GM11168 (cell line): ENCODE measurements around the gene KIF26B.

Experiments
- in situ Hi-C: fragments of 300-500 bp; cut with MboI; formaldehyde crosslinking; loops from one replicate; pipeline ENCODE4 v1.12.0; 2022; ENCODE audit warnings: low sequenced_read_pairs; ENCODE audit not compliant: unreplicated experiment

KIF26B gene

DNA sequence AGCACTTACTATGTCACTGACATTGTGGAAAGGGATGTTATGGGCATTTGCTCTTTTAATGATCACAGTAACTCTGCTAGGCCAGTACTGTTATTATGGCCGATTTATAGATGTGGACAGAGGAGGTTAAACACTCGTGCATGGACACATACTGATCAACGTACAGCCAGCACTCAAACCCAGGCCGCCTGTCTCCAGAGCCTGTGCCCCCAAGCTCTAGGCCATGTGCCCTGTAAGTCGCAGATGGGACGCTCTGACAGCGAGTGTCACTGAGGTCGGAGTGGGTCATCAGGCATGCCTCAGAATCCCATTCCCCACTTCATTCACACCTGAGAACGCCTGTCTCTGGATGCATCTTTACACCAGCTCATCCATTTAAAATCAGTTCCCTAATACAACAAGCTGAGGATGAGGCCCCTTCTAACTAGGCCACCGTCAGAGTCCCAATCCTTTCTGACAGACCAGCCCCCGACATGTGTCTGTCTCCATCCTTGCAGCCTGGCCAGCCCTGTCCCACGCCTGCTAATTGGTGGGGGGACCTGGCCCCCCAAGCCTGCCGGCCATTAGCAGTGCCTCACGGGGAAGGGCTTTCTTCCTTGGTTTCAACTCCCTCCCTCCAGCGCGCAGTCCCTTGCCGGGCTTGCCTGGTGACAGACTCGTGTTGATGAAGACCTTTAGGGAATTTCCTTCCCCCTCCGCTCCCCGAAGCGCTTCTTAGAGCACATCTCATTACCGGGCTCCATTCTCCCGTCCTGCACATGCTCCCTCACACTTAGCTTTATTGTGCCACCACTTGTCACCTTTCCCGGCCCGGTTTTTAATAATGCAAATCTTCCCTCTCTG lies 436.8 kb downstream of the KIF26B start:
- in situ Hi-C loops: no loop called here

DNA sequence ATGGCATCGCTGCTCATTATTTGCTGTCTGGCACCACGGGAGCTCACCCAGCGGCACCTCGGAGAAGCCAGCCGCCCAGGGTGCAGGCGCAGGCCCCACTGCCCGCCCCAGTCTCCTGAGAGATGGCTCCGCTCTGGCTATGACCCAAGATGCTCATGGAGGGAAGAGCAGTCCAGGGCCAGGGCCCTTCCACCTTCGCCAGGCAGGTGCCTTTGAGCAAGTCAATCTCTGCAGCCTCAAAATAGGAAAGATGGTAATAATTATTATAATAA lies 437.3 kb downstream of the KIF26B start:
- in situ Hi-C loops: no loop called here

DNA sequence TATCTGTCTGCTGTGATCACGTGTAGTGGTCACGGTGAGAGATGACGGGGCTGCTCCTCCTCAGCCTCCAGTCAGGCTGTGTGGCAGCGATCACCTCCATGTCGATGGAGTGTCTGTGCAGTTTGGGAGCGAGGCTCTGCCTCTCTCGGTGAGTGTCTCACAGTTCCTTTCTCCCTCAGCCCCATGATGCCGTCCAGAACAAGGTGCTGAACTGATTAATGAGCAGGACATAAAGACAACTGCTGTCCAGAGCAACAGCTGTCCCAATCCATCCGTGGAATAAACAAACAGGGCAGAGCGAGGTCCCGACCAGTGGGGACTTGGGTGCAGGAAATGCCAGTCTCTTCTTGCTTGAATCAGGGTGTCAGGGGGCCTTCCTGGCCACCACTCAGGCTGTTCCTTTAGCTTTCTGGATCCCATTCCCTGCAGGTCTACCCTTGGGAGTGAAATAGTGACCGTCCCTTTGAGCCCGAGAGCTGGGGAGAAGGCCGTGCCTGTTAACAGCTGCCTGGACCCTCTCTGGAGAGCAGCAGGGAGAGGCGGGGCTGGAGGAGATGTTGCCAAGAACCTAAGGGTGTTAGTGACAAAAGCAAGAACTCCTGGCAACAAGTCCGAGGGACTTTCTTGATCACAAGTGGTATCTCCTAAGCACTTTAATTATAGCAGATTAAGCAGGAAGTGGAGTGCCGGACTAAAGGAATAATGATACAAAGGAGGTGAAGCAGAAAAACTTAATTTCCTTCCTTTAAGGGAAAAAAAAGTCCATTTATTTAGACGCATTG lies 443.9 kb downstream of the KIF26B start:
- in situ Hi-C loops: no loop called here

DNA sequence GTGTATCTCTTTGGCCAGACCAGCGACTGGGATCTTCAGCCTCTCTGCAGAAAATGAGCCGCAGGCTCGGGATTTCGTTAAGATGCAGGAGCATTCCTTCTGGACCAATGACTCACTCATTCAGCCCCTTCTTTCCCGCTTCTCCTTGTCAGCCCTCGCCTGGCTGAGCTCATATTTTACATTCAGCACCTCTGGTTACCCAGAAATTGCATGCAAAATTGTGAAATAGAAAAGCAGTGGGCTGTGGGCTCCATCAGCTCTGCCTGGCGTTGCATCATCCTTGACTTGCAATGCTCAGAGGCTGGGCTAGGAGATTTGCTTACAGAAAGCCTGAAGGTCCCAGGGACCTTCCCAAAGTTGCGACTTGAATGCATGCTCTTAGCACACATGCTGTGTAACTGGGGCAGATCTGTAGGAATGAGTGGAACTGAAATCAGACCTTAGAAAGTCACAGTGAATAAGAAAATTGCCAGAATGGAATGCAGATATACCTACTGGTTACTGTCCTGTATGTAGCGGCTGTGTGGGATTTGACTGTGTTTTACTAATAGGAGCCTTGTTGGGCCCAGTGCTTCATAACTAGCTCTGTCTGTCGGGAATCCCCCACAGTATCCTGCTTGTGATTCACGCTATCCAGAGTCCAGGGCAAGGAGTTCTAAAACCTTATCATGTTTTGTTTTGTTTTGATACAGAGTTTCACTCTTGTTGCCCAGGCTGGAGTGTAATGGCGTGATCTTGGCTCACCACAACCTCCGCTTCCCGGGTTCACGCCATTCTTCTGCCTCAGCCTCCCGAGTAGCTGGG lies 444.8 kb downstream of the KIF26B start:
- in situ Hi-C loops: no loop called here

DNA sequence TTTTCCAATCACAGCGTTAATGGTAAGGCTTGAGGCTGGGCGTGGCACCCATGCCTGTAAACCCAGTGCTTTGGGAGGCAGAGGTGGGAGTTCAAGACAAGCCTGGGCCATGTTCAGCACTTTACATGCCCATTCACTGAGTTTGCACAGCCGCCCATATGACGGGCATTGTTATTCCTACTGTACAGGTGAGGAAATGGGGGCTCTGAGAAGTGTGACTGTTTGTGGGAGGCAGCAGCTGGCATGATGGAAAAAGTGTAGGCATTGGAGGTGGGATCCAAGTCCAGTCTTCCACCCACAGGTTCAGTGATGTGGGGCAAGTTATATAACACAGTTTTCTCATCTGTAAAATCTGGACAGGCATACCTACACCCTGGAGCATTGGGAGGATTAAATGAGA lies 445.9 kb downstream of the KIF26B start:
- in situ Hi-C loops: no loop called here

DNA sequence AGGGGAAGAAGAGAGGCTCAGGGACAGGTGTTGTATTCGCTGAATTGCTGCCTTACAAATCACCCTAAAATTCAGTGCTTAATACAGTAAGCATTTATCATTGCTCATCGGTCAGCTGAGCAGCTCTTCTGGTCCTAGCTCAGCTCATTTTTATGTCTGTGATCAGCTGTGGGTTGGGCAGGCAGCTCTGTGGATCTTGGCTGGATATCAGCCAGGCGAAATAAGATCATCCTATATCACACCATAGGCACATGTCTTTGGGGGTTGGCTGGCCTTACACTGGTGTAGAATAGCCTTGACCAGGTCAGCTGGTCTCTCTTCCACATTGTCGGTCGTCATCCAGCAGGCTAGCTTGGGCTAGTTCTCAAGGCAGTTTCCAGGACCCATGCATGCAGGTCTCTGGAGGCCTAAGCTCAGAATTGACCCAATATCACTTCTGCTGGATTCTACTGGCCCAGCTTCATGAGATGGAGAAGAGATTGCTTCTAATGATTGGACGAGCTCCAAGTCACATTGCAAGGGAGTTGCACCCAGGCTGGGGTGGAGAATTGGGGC lies 448.6 kb downstream of the KIF26B start:
- in situ Hi-C loops: no loop called here

DNA sequence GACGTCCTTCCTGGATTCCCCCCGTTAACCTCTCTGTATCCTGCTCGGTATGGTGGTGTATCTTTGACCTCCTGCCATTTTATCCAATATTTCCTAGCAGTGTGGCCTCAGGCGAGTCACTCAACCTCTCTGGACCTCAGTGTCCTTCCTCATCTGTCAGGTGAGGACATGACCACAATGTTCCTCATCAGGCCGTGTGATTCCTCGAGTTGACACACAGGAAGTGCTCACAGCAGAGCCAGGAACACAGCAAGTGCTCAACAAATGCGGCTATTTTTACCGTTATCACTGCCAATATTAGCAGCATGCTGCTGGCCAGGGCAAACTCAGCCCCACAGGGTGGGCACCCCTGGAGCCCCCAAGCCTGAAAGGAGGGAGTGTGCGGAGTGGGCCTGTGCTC lies 450.2 kb downstream of the KIF26B start:
- in situ Hi-C loops: no loop called here

DNA sequence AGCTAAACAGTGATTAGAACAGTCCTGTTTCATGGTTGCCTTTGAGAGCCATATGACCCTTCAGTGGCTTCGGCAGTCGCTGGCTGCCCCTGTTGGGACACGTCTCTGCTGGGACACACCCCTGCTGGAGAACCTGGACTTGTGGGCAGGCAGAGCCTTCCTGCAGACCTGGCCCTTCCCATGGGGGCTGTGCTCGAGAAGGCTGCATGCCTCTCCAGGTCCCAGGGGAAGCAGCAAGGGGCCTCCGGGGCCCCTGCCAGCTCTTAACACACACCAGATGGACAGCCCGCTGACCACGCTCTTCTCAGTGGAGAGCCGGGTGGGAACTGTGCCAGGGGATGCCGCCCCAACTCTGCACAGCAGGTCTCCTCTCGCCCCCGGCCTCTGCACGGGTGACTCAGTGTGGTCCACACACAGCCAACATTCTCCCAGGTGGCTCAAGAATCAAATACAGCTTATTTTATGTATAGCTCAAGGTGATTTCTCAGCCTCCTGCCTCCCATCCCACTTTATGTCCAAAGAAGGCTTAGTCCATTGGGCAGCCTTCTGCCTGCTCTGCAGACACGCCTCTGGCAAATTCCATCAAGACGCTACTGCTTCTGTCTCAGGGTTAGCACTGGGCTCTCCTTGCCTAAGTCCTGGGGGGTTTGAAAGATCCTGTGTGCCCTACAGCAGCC lies 450.8 kb downstream of the KIF26B start:
- in situ Hi-C loops: no loop called here

DNA sequence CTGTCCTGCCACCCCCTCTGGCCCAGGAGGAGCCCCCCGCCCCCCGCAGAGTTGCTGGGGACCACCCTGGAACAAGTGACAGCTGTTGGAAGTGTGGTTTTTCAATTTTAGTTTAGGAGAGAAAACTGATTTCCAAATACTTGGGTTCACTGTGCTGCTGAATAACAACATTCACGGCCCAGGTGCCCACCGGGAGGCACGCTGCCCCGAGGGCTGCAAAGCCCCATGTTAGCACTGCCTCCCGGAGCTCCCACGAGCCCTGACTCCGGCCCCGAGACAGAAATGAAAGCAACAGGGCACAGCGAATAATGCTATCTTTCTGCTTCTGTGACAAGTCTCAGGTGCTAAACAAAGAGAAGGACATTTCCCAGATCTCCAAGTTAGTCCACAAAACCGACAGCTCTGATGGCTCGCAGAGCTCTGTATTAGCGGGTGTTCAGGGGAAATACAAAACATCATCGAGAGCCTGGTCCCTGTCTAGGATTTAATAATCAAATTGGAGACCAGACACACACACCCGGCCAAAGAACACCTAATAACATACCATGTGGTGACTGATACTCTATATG lies 451.5 kb downstream of the KIF26B start:
- in situ Hi-C loops: no loop called here

DNA sequence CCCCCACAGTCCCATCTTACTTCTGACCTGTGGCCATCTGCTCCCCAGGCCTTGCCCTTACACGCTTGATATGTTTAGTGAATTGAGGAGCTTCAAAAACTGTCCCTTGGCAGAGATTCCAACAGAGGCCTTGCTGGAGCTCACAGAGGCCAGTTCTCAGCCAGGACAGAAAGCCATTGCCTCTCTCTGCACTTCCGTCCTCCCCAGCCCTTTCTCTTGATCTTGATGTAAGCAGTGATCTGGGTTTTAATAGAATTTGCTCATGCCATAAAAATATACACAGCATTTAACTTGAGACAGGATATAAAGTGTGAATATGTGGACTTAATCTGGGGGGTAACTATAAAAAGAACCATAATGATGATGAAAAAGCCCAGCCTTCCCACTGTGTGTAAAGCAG lies 453.5 kb downstream of the KIF26B start:
- in situ Hi-C loops: no loop called here

DNA sequence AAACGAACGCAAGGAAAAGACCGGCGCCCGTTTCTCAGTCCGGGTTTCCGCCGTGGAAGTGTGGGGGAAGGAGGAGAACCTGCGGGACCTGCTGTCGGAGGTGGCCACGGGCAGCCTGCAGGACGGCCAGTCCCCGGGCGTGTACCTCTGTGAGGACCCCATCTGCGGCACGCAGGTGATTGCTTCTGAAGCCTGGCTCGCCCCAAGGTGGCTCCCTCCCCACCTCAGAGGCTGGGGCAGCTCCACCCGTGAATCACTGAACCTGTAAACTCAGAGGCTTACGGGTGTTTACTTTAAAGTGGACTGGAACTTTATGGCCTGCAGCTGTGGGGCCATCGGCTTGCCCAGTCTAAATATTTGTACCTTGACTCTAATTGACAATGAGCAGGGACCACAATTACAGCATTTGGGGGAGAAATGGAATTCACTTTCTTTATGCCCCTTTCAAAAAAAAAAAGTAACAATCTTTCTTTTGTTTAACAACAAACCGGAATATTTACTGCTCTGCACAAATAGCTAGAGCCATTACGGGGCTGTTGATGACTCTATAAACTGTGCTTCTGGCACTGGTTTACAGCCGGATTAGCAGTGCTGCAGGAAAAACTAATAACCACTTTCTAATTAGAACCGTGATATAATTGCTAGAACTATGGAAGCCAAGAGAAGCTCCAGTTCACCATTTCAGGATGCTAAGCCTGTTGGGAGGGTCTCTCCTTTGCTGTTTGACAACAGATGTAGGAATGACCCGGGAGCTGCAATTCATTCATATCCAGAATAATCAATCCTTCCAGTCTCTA lies 454.8 kb downstream of the KIF26B start:
- in situ Hi-C loops: no loop called here

DNA sequence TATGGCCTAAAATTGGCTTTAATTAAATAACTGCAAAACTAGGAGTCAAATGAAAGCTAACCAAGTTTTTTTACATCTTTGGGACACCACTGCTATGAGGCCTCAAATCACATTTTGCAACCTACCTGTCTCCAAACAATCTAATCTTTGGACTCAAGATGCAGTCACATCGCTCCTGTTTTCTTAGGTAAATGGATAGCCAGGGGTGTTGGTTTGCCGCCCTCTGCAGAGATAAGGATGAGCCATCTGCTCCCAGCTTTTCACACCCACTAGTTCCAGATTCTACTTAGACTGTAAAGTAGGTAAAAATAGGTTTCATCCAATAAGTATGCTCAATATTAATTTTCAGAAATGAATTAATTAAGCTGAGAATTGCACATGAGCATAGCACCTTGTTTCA lies 456.5 kb downstream of the KIF26B start:
- in situ Hi-C loops: no loop called here

DNA sequence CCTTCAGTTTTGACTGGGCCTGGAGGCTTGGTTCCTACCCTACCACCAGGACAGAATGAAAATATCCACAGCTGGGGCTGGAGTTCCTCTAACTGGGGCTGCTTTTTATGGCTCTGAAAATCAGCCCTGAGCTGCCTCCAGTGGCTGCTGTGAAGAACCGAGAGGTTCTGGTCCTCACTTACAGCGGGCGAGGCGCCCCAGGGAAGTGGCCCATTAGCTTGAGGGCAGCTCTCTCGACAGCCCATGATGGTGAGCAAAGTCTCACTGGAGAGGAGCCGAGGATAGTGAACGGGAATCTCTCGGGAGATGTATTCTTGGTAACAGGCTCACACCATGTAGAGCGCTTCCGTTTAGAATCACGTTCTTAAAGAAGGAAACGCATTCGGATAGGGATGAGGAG lies 459.7 kb downstream of the KIF26B start:
- in situ Hi-C loops: no loop called here

DNA sequence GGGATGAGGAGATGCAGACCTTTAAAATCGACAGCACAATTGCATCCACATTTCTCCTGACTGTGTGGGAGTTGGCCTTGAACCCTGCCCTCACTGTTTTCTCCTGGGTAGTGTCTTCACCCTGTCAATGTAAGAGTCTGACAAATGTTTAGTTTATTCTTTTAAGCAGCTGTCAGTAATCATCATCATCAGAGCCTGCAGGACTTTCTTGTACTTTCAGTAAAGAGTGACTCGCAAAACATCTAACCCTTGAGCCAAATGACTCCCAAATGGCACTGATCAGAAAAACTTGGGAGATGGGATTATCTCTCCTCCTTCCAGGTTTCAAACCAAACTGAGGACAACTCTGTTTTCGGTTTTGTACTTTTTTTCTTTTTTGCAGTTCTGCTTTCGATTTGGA lies 460.2 kb downstream of the KIF26B start:
- in situ Hi-C loops: no loop called here

DNA sequence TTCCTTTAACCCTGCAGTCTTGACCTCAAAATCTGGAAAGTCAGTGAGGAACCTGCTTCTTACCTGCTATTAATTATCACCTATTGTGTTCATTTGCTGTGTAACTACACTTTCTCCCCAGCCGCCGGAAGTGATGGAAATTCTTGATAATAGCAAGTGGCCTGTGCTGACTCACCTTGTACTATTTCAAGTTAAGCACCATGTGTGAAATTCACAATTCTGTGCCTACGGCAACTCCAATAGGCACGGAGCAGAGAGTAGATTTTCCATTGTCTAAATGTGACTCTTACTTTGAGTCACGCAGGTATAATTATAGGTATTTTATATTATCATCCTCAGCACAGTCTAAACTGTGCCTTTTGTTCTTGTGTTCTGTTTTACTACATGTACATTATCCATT lies 466.8 kb downstream of the KIF26B start:
- in situ Hi-C loops: no loop called here

DNA sequence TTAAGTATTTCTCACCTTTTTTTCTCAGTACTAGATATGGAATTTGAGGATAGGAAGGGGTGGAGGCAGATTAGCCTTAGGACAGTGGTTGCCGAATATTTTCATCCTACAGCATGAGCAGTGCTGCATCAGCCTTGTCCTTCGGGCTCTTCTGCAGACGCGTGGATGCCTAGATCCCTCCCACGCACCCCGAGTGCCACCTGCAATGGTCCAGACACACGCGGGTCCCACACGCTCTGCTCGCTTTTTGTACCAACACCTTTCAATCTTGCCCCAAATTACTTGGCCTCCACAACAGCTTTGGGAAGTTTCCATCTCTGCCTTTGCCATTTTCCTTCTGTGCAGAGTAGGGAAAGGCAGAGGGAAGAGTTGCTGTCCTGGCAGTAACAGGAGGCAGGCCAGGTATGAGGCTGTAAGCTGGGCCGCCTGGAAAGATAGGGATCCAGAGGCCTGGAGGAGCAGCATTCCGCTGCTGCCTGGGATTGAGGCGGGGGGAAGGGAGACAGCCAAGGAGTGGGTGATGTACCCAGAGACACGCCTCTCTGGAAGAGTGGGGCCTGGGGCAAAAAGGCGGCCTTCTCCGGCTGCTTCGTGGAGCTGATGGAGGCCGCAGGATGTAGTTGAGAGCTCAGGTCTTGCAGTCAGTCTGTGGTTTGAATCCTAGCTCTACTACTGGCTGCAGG lies 467.7 kb downstream of the KIF26B start:
- in situ Hi-C loops: no loop called here

DNA sequence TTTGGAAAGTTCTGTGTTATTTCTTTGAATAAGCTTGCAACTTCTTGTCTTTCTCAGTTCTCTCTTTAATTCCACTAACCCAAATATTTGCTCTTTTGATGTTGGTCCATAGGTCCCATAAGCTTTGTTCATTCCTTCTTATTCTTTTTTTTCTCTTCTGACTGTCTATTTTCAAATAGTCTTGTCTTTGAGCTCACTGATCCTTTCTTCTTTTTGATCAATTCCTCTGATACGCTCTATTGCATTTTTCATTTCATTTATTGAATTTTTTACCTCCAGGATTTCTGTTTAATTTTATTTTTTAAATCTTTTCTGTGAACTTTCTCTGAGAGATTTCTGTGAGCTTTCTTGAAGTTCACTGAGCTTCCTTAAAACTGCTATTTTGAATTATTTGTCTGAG lies 486.6 kb downstream of the KIF26B start:
- in situ Hi-C loops: no loop called here

DNA sequence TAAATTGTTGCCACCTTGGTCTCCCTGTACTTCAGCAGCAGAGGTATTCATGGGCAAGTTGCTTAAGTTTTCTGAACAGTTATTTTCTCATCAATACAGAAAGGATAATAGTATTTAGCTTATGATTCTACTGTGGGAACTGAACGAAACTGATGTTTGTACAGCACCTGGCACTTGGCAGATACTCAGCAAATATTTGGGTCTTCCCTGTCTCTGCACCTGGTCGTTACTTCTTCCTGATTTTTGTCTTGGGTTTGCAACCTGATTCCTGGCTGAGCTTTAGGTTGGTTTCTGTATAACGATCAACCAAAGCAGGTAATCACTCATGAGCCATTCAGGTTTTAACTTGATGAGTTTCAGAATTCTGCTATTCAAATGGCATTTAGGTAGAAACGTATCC lies 490.6 kb downstream of the KIF26B start:
- in situ Hi-C loops: no loop called here

DNA sequence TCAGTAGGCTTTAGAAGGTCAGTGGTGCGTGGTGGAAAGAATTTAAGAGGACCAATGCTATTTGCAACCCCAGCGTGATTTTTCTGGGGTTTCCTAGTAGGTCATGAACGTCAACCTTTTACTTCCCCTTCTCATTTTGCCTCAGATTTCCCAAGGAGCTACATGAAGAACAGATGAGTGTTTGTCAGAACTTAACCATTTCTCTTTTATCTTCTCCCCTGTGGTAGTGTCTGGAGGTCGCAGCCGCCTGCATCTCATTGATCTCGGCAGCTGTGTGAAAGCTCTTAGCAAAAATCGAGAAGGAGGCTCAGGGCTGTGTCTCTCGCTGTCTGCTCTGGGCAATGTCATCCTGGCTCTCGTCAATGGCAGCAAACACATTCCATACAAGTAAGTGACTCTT lies 491.1 kb downstream of the KIF26B start:
- in situ Hi-C loops: no loop called here
